Right renal pelvis (tissue), 4 donors: ENCODE results near the gene AFF3. TPM values are rescaled to one million over a fixed set of nuclear protein-coding genes. Genes with fewer than 3 reads are reported as not detected.

Experiments used
- DNase-seq, 4 donors: peaks; one replicate each; pipeline ENCODE4 v3.0.0-alpha.2; 2013; ENCODE audit warnings: low read depth in 4 of 4, low spot score in 3 of 4, missing footprints in 1 of 4
- polyA plus RNA-seq, 4 donors: library from polyadenylated mRNA; unstranded; fragments of 120-200 nt; gene quantifications; one replicate each; pipeline ENCODE4 v1.2.1, GENCODE V29; 2013; ENCODE audit not compliant: insufficient read length in 4 of 4

AFF3 gene
- polyA plus RNA-seq, 4 donors, result 18.3 to 25.4 (median 20.9) TPM

DNA sequence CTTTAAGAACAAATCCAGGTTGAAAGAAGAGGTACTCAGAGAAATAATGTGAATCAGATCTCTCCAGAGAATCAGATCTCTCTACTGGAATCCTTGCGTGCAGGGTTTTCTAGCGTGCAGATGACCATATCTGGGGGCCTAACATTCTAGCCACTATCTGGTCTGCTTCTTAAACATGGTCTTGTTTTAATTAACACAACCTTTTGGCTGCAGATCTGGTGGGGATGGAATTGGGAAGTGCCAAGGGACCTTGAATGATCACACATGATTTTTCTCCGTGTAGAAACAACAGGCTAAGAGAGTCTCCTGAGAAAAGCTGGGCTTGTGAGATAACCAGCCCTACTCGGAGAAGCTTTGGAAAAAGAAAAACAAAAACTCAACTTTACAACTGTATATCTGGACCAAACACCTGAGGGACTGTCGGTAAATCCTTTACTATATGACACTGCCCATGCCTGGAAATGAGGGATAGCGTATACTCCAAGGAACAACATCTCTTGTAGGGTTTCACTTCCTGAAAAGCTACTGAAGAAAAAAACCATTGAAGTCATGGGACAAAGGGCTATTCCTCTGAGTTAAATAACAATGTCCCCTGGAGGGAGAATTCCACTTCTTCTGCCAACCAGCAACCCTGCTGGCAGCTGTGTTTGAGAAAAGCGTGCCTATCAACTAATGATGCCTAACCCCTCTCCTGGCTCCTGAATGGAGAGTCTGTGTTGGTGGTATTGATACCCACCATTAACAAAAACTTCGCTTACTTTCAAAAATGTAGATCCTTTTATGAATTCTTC is 481.6 kb downstream of the AFF3 start:
- no peak for DNase-seq

DNA sequence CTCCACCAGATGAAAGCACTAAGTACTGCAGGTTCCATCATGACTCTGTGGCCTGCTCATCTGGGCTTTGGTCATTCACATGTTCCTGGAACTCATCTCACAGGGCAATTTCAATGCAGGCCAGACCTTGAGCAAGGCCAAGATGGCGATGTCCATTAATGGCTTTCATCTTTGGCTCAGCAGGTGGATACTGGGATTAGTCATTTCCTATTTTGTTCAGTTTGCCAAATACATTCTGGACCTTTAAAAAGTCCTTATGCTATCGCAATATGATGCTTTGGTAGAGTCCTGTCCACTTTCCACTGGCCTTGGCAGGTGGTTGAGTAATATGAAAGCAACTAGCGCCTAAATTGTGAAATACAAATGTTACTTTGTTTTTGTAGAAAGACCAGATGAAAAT is 482.5 kb downstream of the AFF3 start:
- no peak for DNase-seq

DNA sequence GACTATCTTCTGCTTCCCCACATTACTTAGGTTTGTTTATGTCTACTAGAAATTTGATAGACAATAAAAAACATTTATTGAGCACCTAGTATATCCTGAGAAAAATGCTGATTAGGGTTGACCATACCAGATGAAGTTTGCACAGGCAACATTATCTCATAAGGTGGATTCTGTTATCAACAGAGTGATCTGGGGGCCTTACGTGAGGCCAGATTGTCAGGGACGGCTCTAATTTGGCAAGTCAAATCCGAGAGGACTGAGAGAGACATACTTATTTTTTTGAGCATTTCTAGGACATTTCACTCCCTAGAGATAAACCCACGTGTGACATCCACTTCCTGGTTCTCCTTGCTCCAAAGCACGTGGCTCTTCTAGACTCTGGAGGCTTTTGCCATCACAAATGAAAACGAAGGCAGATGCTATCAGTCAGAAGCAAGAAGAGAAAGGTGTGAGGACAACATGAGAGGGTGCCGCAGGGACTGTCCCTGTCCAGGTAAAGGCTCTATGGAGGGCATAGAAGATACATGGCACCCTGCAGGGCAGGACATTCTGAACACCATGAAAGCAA is 484.6 kb downstream of the AFF3 start:
- no peak for DNase-seq

DNA sequence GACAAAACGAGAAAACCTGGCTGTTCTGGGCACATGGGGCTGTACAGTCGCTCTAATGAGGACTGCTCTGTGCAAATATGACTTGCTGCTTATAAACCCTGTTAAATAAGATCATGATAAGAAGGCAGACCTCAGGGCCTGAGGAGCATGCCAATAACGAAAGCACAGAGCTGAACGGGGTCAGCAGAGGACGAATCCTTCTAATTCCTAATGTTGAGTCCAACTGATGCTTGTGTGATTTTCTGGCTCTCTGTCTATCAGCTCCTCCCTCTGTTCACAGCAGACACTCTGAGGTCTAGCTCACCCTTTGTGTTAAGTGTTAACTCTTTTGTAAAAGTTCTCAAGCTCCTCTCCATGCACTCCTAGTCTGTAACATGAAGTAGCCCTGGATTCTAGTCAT is 485.4 kb downstream of the AFF3 start:
- no peak for DNase-seq

DNA sequence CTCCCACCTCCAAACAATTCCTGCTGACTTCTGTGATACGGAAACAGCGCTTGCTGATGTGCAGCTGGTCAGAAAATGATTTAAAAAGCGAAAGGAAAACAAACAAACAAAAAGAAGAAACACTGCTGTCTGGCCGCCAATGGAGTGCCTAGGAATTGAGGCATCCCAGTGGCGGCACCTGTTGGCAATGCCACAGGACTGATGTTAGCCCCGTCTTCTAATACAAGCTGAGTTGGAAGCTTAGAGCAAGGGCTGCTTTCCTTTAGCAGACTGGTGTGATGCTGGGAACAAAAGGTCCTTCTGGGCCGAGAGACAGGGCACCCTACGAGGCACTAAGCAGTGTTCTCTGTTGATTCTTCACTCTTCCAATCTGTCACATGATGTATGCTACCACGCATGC is 489.0 kb downstream of the AFF3 start:
- no peak for DNase-seq

DNA sequence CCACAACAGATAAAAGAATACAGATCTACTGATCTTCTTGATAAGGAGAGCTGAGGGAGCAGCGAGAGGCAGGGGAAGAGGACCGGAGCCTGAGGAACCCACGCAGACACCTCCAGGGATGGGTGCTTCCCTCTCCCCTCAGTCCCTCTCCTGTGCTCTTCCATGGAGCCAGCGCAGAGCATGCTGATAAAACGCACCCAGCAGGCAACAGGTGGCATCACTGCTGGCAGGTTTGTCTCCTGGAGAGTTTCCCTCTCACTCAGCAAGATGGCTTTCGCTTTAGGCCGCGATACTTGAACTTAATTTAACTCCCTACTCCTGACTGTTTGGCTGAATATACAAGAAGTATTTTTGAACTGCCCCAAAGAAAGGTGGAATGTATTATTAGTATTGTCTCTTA is 489.5 kb downstream of the AFF3 start:
- no peak for DNase-seq

DNA sequence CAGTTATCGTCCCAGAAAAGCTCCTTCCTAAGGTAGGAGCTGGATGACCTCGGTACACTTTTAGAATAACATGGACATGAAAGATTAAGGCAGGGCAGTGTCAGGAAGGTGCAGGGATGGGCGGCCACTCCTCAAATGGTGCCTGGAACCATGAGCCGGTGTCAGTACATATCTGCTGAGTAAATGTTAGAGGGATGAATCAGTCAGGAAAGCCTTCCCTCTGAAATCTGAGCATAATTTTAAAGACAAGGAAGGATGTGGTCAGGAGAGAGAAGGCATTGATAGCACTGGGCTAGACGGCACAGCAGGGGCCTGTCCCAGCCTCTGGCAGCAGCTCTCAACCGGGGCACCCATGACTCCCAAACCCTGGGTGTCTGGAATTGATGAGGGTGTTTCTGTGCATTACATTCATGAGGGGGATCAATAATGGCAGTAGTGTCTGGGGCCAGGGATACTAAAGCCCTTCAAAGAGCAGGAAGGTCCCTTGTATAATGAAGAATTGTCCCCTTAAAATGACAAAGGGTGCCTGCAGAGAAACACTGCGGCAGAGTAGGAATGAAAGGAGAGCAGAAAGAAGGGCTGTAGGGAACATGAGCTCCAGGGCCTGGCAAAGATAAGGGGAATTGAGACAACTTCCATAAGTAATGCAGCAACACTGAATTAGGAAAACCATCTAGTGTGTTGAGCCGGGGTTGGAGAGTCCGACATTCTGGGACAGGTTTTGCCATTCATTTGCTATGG is 490.3 kb downstream of the AFF3 start:
- DNase-seq, result no peak

DNA sequence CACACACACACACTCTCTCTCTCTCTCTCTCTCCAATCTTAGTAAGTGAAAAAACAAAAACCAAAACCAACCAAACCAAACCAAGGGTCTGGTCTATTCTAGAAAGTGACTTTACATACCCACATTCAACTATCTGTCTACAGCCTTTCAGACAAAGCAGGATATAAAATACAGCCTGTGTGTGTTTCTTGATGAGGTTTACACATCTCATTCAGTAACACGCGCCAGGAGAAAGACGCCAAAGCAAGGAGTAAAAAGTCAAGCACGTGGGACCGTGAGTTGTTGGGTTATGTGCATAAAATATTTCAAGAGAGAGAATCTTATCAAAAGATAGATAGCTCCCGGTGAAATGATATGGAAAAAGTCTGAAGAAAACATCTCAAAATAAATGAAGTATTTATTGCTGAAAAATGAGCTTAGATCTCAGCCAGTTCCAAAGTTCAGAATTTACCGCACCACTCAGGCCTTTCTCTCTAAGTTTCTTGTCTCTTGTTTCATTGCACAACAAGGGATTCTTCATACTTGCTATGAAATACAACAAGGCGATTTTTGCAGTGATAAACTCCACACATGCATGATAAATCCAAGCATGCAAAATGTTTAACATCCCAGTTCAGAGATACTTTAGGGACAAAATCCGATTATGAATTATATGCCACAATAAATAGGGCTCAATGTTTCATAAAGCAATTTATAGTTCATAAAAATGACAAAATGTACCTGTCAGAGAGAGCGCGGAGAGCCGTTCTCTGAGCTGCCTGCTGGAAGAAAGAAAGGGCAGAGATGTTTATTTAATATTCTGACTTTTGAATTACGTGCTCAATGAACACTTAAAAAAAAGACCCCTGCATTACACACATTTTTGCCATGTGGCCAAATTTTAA is 493.2 kb downstream of the AFF3 start:
- DNase-seq, result no peak

DNA sequence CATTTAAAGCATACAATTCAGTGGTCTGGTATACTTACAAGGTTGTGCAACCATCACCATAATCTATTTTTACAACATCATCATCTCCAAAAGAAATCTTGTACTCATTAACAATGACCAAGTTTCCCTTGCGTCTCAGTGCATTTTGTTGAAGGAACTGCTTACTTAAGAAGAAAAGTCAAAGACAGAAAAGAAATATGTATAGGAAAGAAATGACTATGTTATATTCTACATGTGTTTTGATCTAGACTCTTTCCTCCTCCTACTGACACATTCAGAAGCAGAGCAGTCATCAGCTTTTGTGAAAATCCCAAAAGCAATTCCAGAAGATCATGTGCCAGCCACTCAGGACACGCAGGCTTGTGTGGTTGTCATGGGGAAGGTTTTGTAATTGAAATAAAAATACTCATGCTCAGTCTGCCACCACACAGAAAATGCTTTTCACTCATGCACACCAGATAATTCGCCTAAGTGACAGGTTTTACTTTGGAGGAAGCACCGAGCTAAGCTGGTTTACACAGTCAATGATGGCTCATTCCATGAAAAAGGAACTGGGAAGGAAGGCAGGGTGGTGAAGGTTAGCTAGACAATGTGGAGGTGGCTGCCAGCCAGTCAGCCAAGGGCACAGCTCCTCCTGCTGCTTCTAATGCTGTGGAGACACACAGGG is 494.1 kb downstream of the AFF3 start:
- no peak for DNase-seq

DNA sequence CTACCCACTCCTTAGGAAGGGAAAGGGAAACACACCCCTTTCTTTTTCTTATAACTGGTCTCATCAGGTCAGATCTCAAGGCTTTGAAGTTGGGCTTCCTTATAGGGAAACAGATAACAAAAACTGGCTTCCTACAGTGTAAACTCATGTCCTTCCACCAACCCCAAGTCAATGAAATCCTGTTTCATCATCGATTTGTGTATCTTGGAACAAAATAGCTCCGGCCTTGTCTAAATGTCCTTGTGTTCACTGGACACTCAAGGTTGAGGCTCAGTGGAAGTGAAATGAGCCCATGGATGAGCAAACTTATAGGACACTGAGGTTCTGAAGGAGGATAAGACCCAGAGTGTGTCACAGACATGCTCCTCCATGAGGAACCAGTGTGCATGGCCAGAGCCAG is 496.4 kb downstream of the AFF3 start:
- no peak for DNase-seq

DNA sequence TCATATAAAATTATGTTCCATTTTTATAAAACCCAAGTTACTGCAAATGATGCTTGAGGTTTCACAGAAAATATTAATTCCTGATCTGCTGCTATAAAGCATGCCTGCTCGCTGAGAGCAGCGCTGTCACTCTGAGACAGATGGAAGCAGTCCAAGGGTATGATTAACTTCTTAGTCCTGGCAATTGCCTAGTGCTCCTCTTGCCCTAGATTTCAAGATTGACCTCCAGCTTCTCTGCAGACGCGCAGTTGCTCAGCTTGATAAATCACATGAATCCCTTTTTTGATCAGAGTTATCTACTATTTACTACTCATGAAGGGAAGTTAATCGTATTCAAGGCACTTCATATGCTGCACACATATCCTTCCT is 498.0 kb downstream of the AFF3 start:
- no peak for DNase-seq

DNA sequence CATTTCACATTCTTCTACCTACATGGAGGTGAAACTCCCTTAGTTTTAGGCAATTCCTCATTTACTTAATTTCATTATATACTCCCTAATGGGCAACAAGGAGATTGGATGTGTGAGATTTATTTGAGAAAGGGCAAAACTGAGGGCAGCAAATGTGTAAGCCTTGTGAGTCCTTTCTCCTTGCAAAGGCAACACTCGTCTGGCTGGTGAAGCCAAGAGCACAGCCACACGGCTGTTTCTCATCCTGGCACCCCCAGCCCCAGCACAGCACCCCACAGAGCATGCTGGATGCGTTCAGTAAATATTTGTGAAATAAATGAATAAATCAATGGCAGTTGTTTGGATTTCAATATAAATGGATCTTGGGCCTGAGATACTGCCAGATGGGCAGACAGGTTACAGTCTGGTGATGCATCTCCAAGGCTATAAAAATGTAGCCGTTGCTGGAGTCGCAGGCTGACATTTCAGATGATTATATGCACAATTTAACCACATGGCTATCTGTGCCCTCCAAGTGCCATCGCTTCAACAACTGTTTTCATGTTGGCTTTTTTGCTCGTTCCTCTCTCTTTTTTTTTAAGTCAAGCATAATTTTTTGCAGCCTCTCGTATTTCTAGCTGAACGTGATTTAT is 498.5 kb downstream of the AFF3 start:
- no peak for DNase-seq

DNA sequence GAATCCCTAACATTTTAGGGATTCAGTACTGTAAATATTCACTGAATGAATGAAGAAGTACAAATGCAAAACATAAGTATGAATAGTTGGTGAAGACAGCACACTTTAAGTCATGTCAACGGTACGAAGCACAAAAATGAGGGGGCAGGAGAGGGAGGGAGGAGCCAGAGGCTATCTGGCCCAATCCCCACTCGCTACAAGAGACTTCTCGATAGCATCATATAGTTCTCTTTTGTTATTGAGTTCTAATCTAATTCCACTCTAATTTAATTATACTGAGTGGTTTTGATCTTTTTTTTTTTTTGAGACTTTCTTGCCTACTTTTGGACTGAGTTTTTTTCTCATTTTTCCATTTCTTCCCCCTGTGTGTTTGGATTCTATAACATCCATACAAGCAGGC is 500.4 kb downstream of the AFF3 start:
- no peak for DNase-seq

DNA sequence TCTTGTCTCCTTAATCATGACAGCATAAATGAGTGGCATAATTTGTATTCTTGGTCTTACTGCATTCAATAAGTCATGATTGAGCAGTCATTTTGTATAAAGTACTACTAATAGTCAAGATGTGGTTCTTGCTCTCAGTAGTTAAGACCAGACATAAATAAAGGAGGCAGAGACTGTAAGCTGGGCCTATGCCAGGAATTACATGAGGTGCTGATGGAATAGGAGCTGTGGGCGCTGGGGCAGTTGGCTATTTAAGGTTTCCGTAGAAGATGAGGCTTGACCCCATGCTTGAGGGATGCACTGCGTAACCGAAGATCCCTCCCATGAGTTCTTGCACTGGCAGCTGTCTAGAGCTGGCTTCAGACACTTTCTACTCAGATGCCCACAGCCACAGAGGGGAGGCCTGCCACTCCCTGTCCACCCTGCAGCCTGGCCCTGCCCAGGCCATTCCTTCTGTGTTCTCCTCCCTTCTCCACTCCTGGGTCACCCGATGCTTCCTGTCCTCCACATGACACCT is 501.7 kb downstream of the AFF3 start:
- no peak for DNase-seq

DNA sequence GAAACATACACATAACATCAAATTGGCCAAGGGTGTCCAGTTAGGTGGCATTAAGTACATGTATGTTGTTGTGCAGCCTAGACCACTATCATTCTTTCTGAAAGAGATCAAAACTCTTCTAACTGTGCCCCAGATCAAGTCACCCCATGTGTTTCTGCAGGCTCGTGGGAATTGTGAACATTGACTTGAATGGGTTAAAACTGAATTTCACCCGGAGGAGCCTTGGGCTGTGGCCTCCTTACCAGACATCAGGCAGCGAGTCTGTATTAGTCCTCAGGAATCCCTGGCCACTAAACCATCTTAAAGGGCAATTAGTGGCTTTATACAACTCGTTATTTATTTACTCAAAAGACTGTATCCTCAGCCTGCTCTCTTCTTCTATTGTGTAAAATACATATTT is 503.6 kb downstream of the AFF3 start:
- DNase-seq, result no peak

DNA sequence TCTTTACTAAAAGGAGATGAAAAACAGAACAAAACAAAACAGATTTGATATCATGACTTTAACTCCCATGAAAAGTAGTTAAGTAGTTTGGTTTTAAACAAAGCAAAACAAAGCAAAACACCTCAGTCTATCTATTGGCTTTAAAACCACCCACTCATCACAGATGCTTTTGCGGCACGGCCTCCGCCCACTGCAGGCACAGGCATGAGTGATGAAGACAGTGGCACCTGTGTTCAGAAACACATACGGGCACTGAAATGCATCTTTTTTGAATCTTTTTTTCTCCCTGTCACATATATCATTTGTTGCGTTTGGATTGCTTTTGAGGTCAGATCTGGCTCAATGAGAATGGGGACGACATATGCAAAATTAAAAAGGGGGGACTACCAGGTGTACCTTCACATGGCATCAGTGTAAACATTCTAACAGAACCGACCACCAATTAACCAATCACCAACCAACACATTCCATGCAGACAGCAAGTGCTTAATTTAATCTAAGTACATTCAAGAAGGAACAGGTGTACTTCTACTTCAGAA is 505.2 kb downstream of the AFF3 start:
- DNase-seq, result no peak

DNA sequence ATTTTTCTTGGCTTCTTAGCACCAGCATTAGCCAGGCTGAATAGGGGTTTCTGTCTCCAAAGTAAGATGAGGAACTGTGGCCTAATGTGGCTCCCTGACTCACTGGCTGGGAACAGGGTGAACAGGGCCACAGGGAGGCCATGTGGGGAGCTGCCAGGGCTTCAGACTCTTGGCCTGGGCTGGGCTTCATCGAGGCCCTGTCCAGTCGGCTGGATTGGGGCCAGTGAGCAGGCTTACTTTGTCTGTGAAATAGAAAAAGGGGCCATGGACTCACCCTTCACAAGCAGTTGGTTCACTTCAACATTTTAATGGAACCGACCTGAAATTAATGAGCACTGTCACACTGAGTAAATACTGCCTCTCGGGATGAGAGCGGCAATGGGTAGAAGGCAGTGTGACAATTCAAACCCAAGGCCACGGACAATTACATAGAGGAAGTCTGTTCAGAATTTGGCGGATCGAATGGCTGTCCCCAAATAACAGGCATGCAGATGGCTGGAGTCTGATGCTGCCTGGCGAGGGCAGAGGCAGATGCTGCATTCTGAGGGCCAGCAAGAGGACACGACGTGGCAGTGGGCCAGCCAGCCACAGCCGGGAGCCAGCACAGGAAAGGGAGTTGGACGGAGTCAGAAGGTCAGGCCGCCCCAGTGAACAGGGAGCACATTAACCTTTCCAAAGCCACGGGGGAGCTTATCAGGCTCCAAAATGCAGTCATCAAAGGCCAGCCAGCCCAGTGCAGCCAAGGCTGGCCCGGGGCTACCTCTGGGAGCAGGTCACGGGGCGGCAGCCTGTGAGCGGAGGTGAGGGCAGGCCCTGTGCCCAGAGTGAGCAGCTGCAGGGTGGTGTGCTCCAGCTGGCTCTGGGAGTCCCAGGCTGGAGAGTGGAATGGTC is 506.0 kb downstream of the AFF3 start:
- peak in 3 of 4 donors; percentile 69 to 75 (median 71) for DNase-seq

DNA sequence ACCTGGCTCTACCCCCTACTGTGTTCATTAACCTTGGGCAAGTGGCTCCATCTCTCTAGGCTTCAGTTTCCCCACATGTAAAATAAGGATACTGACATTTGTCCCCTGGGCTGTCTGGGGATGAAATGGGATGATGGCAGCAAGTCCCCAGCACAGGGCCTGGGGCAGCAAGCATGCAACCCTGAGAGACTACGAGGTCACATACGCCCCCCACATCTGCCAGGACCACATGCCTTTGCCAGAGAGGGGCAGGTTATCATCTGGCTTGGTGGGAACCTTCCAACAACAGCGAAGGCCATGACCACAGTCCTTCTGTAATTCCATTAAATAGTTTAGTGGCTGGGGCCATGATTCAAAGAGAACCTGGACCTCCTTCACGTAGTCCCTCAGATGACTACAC is 506.7 kb downstream of the AFF3 start:
- DNase-seq, result no peak
